ENCODE results near the gene TCF19. TPM values are rescaled to one million over a fixed set of nuclear protein-coding genes. Genes with fewer than 3 reads are reported as not detected.

Gene TCF19
- polyA plus RNA-seq, 2 of the 4 experiments (the other 2 are of a cell fraction): 7.4 to 11.2 TPM

DNA sequence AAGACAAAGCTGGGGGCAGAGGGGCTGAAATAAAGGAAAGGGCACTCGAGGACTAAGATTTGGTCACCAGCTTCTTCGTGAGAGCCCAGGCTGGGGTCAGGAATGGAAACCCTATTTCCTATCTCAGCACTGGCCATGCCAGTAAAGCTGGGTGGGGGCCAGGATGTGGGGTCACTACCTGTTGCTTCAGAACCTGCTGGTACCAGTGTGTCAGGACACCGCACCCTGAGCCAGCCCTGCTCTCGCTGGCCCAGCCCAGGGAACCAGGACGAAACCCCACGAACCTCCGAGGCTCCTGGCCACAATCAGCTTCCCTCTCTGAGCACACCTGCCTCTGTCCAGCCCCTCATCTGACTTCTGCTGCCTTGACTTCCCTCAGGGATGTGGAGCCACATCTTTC lies 40.2 kb upstream of the TCF19 start:
- ATAC-seq (no peak), DNase-seq (ENCODE audit: low read depth in 1 of 2, low spot score in 1 of 2) (no peak), FAIRE-seq (no peak)
- ChIA-PET POLR2A (no interaction called here), CTCF (interaction anchor here (0.8 to 1.5 kb wide), 6 partner anchors 11 to 203 kb away, joined by 3 to 7 read pairs (median 4); no protein-coding TSS in a partner anchor)
- Histone ChIP-seq H3K9me3 (no peaks in the 10 kb centered on the region), H3K27ac (no peak overlapping the region), H3K4me2 (no peak overlapping the region), H3K4me3 (no peak overlapping the region), H3K4me1 (peaks cover 29% of the 10 kb centered on the region)
- TF ChIP-seq FOSL2 (IDR thresholded peaks at IDR 0.05) (no peak), FOSL2 (CRISPR knock-in tag; IDR thresholded peaks at IDR 0.05) (no peak), ESRRA (IDR thresholded peaks at IDR 0.05; ENCODE audit: borderline replicate concordance, low read length) (no peak), TFCP2L1 (CRISPR knock-in tag; IDR thresholded peaks at IDR 0.05) (no peak), CBX2 (IDR thresholded peaks at IDR 0.05; ENCODE audit: borderline replicate concordance, low read depth) (no peak), GATA3 (IDR thresholded peaks at IDR 0.05; ENCODE audit: borderline replicate concordance) (no peak), HOXA7 (CRISPR knock-in tag; IDR thresholded peaks at IDR 0.05) (no peak), MAFK (IDR thresholded peaks at IDR 0.05; ENCODE audit: partially characterized antibody) (no peak), EP300 (IDR thresholded peaks at IDR 0.05) (no peak), FOXS1 (CRISPR knock-in tag; IDR thresholded peaks at IDR 0.05) (no peak), HOXB13 (CRISPR knock-in tag; IDR thresholded peaks at IDR 0.05; ENCODE audit: low read depth) (no peak), CHD2 (IDR thresholded peaks at IDR 0.05; ENCODE audit: low read length, partially characterized antibody) (no peak)
- TF ChIP-seq, protein P1, sequence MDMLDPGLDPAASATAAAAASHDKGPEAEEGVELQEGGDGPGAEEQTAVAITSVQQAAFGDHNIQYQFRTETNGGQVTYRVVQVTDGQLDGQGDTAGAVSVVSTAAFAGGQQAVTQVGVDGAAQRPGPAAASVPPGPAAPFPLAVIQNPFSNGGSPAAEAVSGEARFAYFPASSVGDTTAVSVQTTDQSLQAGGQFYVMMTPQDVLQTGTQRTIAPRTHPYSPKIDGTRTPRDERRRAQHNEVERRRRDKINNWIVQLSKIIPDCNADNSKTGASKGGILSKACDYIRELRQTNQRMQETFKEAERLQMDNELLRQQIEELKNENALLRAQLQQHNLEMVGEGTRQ (IDR thresholded peaks at IDR 0.05): no peak
- TF ChIP-seq, protein P2, sequence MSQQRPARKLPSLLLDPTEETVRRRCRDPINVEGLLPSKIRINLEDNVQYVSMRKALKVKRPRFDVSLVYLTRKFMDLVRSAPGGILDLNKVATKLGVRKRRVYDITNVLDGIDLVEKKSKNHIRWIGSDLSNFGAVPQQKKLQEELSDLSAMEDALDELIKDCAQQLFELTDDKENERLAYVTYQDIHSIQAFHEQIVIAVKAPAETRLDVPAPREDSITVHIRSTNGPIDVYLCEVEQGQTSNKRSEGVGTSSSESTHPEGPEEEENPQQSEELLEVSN (IDR thresholded peaks at IDR 0.05; ENCODE audit: borderline replicate concordance, low read depth): no peak
- TF ChIP-seq, protein P3, sequence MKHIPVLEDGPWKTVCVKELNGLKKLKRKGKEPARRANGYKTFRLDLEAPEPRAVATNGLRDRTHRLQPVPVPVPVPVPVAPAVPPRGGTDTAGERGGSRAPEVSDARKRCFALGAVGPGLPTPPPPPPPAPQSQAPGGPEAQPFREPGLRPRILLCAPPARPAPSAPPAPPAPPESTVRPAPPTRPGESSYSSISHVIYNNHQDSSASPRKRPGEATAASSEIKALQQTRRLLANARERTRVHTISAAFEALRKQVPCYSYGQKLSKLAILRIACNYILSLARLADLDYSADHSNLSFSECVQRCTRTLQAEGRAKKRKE (CRISPR knock-in tag; IDR thresholded peaks at IDR 0.05; ENCODE audit: low read depth): no peak
- TF ChIP-seq, protein P4, sequence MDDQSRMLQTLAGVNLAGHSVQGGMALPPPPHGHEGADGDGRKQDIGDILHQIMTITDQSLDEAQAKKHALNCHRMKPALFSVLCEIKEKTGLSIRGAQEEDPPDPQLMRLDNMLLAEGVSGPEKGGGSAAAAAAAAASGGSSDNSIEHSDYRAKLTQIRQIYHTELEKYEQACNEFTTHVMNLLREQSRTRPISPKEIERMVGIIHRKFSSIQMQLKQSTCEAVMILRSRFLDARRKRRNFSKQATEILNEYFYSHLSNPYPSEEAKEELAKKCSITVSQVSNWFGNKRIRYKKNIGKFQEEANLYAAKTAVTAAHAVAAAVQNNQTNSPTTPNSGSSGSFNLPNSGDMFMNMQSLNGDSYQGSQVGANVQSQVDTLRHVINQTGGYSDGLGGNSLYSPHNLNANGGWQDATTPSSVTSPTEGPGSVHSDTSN (IDR thresholded peaks at IDR 0.05): no peak
- WGBS (ENCODE audit: missing lambda C conversion rate): 85% methylated on average over 7 of the region's 7 CpGs

DNA sequence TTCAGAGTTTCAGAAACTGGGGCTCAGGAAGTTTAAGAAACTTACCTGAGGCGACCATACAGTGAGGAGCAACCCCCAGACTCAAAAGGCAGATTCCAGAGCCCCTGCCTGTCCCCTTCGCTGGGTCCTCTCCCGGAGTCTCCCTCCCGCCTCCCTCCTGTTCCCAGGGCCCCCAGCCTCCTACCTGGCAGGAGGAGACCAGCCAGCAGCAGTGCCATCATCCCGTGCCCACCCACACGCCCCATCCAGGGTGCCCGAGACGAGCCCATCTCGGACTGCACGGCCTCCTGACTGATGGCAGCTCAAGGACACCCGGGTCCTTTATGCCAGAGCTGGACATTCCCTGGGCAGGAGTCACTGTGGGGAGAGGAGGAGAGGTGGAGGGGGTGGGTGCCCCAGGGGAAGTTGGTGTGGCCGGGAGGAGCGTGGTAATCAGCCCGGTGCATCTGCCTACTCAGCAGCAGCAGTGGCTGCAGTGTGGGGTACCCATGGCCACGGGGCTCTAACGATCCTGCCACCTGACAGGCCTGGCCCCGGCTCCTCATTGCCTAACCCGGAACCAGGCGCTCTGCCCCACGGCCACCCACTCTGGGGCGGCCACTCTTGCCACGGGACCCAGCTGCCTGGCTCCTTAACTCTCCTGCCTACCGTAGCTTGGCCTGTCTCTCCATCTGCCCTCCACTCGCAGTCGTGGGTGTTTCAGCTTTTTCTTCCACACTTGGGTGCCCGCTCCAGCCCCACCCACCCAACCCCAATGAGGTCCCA lies 38.1 kb upstream of the TCF19 start, which contains the start of gene CDSN:
Gene CDSN (minus strand): TSS at position 296 of the 765 bp plus-strand sequence. CDS start 27 bp downstream, at position 269.
- WGBS (ENCODE audit: missing lambda C conversion rate): 91% methylated on average over 14 of the region's 26 CpGs
- DNase-seq (ENCODE audit: low read depth in 1 of 2, low spot score in 1 of 2) (no peak), ATAC-seq (no peak), FAIRE-seq (no peak)
- Histone ChIP-seq H3K9me3 (no peaks in the 10 kb centered on the region), H3K4me1 (peaks cover 27% of the 10 kb centered on the region), H3K4me2 (no peak within 1 kb of the TSS), H3K27ac (no peak within 1 kb of the TSS), H3K4me3 (no peak within 1 kb of the TSS)
- CTCF ChIA-PET: interaction anchor here (1.0 to 1.6 kb wide), 3 partner anchors 7 to 17 kb away, joined by 3 to 5 read pairs (median 4); no protein-coding TSS in a partner anchor
- POLR2A ChIA-PET: no interaction called here
- TF ChIP-seq ZNF302 (CRISPR knock-in tag; IDR thresholded peaks at IDR 0.05) (no peak), PHF8 (IDR thresholded peaks at IDR 0.05; ENCODE audit: borderline replicate concordance, low read depth) (no peak)

DNA sequence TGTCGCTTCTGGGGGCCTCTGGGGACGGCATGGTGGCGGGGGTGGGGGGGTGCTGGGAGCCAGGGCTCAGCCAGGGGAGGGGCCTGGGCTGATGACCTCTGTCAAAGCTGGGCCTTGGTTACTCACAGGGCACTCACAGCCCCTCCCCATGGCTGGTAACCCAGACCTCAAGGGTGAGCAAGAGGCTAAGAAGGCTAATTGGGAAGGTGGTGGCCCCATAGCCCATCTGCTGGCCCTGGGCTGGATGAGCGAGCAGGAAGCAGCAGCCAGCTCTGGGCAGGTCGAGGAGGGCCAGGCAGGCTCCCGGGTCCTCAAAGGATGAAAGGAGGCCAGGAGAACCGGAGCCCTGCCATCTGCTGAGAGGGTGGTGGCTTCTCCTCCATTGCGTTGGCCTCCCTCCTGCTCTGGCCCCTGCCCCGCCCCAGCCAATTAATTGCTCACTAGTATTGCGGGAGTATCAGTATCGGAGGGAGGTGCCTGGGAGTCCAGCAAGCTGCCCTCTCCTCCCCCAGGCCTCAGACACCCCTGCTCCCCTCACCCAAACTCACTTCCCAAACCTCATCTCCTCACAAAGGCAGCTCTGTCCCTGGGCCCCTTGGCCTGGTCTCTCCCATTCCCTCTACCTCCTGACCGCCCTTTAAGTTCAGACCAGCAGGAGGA lies 37.1 kb upstream of the TCF19 start:
- ChIA-PET CTCF (interaction anchor here (1.0 to 1.4 kb wide), 4 partner anchors 8 to 34 kb away, joined by 3 to 4 read pairs (median 4); no protein-coding TSS in a partner anchor), POLR2A (no interaction called here)
- Histone ChIP-seq H3K4me2 (no peak overlapping the region), H3K4me1 (peaks cover 30% of the 10 kb centered on the region), H3K4me3 (no peak overlapping the region), H3K9me3 (no peaks in the 10 kb centered on the region), H3K27ac (no peak overlapping the region; a peak in 1 of 6 replicates)
- ATAC-seq (no peak), DNase-seq (ENCODE audit: low read depth in 1 of 2, low spot score in 1 of 2) (no peak), FAIRE-seq (no peak)
- 83% methylated on average over 6 of the region's 12 CpGs for WGBS (ENCODE audit: missing lambda C conversion rate)
- TF ChIP-seq ESRRA (IDR thresholded peaks at IDR 0.05; ENCODE audit: borderline replicate concordance, low read length) (no peak), RARB (CRISPR knock-in tag; IDR thresholded peaks at IDR 0.05) (no peak), HOXB5 (CRISPR knock-in tag; IDR thresholded peaks at IDR 0.05) (no peak), TFCP2L1 (CRISPR knock-in tag; IDR thresholded peaks at IDR 0.05) (no peak), HOXB13 (CRISPR knock-in tag; IDR thresholded peaks at IDR 0.05; ENCODE audit: low read depth) (no peak), JUNB (IDR thresholded peaks at IDR 0.05) (no peak), EP300 (IDR thresholded peaks at IDR 0.05) (no peak), MYC (IDR thresholded peaks at IDR 0.05; ENCODE audit: borderline replicate concordance, low read length) (no peak), SREBF2 (IDR thresholded peaks at IDR 0.05) (no peak), SMC3 (IDR thresholded peaks at IDR 0.05) (no peak), FOSL2 (IDR thresholded peaks at IDR 0.05) (no peak), FOSL2 (CRISPR knock-in tag; IDR thresholded peaks at IDR 0.05) (no peak), BHLHE40 (IDR thresholded peaks at IDR 0.05; ENCODE audit: low read depth, low read length) (no peak), CHD4 (IDR thresholded peaks at IDR 0.05; ENCODE audit: borderline replicate concordance) (no peak), CBX8 (IDR thresholded peaks at IDR 0.05) (no peak), RAD21 (conservative IDR thresholded peaks at IDR 0.05 in 1 of 2, IDR thresholded peaks at IDR 0.05 in 1 of 2) (no peak), ZC3H11A (IDR thresholded peaks at IDR 0.05) (no peak), HDAC2 (IDR thresholded peaks at IDR 0.05) (no peak), MAFK (IDR thresholded peaks at IDR 0.05; ENCODE audit: partially characterized antibody) (no peak), FOXS1 (CRISPR knock-in tag; IDR thresholded peaks at IDR 0.05) (no peak)

Measured in A549 (cell line).